Suprapubic skin (tissue), 4 donors: ENCODE measurements around the gene HELLS.

ENCODE experiments used
- CTCF ChIP-seq, 2 donors: fragments of 200-600 bp in 1 of 2; fragments of 450-650 bp in 1 of 2; sonication (generic) in 1 of 2; IDR thresholded peaks; one replicate each; pipeline ENCODE4 v1.5.1; 2016 to 2019; ENCODE audit warnings: antibody characterized with exemption in 2 of 2, mild to moderate bottlenecking in 1 of 2, moderate library complexity in 1 of 2
- EP300 ChIP-seq: sonication (generic); formaldehyde crosslinking; IDR thresholded peaks from one replicate; pipeline ENCODE4 v1.6.1; 2017; ENCODE audit warnings: antibody characterized with exemption
- POLR2A ChIP-seq, 2 donors: fragments of 450-650 bp; IDR thresholded peaks; one replicate each; pipeline ENCODE4 v1.6.1; 2017; ENCODE audit warnings: antibody characterized with exemption in 2 of 2, mild to moderate bottlenecking in 2 of 2, moderate library complexity in 2 of 2
- POLR2AphosphoS5 ChIP-seq, 3 donors: sonication (generic); formaldehyde crosslinking; IDR thresholded peaks; one replicate each; pipeline ENCODE4 v1.6.1; 2017; ENCODE audit warnings: antibody characterized with exemption in 3 of 3

GRCh38 chr10:94608559-94608958, 63.0 kb downstream of the HELLS start:
- TF ChIP-seq CTCF (IDR thresholded peaks at IDR 0.05) (no peak), POLR2A (IDR thresholded peaks at IDR 0.05) (no peak), POLR2AphosphoS5 (IDR thresholded peaks at IDR 0.05) (no peak), EP300 (no peak)
